ENCODE results near the gene PLPPR1.

- no peak for TF ChIP-seq ZFP3 (CRISPR knock-in tag; IDR thresholded peaks at IDR 0.05)
- no peak for TF ChIP-seq TOX (CRISPR knock-in tag; IDR thresholded peaks at IDR 0.05; ENCODE audit: borderline replicate concordance)
- no peak for TF ChIP-seq ZNF70 (CRISPR knock-in tag; IDR thresholded peaks at IDR 0.05)
- TF ChIP-seq PATZ1 (CRISPR knock-in tag; IDR thresholded peaks at IDR 0.05; ENCODE audit: borderline replicate concordance): no peak
- TF ChIP-seq ZFP30 (CRISPR knock-in tag; IDR thresholded peaks at IDR 0.05): no peak
- no peak for TF ChIP-seq PPARA (CRISPR knock-in tag; IDR thresholded peaks at IDR 0.05; ENCODE audit: borderline replicate concordance)
- no peak for TF ChIP-seq BACH2 (CRISPR knock-in tag; IDR thresholded peaks at IDR 0.05; ENCODE audit: borderline replicate concordance)
Measured at GRCh38 chr9:101083448-101084202, 55.1 kb downstream of the PLPPR1 start.
